NCI-H2196 treated with DMSO at 0.1 percent for 48 hours (cell line): Measurements from ENCODE around the gene DPYD.

Source experiments
- DNase-seq: peaks from one replicate; lab custom pipeline; 2025; ENCODE audit not compliant: unreplicated experiment; lab: John Stamatoyannopoulos, UW

DPYD gene

DNA sequence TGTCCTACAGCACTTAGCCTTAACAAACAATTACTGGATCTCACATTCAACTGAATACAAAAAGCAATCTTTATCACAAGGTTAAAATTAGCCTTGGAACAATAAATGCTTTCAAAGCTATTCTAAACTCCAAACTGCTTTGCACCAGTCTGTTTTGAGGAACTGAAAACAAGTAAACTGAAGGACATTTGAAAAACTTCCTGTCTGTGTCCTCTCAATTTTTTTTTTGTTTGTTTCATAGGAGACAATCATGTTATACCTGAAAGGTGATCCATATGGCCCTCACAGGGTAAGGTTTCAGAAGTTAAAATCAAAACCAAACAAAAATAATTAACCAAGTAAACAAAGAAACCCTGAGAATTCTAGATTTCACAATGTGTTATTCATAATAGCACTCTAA, 459.1 kb downstream of the DPYD start:
- no peak for DNase-seq

DNA sequence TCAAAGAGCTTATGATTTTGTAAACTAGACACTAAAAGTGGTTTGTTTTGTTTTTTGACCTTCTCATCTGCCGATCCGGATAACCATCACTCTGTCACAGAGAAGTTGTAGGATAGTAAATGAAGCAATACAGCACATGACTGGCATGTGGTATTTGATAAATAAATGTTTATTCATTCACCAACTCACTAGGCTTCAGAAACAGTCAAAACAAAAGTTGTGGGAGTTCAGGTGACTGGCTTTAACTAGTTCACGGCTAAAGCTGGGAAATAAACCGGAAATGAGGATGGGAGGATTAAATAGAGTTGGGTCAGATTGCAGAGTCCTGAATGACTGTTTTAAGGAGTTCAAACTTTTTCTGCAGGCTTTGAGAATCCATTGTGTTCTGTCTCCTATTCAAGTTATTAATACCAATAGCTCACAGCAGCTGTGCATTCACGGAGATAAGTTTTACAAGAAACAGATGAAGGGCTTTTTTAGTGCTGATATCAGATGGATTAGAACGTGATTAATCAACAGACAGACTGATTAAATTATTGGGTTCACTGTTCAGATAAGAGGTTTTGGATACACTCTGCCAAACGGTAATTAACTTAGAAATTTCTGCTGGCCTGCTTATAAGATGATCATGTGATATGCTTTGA, 463.3 kb downstream of the DPYD start:
- DNase-seq = no peak

- DNase-seq = no peak
These were observed 468.9 kb downstream of the DPYD start for GRCh38 chr1:97451944-97452343.

GRCh38 chr1:97451046-97451826, 469.6 kb downstream of the DPYD start:
- DNase-seq = no peak

GRCh38 chr1:97441966-97442365, 478.9 kb downstream of the DPYD start:
- DNase-seq = no peak

GRCh38 chr1:97433824-97434177, 487.0 kb downstream of the DPYD start:
- DNase-seq = no peak

DNA sequence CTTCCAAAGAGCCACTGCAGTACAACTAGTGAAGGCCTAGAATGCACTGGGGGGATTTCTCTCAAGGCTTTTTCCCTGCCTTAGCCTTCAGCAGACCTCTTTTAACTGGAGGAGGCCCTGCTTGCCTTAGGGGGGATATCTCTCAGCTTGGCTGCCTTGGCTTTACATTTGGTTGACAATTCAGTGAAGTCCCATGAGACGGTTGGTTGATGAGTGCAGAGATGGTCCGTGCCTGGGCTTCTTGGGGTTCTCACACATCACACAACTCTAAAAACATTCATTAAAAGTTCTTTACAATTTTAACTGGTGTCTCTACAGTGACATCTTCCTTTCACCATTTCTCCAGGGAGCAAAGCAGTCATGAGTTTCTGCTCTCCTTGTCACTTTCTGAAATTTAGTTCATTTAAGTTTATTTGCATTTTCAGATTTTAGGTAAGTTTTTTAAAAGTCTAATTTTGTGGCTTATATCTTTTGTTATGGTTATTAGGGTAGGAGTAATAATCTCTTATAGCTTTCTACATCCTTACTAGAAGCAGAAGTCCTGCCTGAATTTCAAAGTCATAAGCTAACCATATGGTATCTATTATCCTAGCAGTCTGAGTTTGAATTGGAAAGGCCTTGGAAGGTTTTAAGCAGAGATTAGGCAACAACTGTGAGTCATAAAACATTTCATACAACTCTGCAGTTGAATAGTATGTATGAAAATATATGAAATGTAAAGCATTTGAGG, 487.6 kb downstream of the DPYD start:
- DNase-seq = no peak

- DNase-seq = no peak
These were observed 493.5 kb downstream of the DPYD start for GRCh38 chr1:97427371-97427770.

GRCh38 chr1:97424209-97424608, 496.6 kb downstream of the DPYD start:
- DNase-seq = no peak

GRCh38 chr1:97423403-97423802, 497.4 kb downstream of the DPYD start:
- DNase-seq = no peak

DNA sequence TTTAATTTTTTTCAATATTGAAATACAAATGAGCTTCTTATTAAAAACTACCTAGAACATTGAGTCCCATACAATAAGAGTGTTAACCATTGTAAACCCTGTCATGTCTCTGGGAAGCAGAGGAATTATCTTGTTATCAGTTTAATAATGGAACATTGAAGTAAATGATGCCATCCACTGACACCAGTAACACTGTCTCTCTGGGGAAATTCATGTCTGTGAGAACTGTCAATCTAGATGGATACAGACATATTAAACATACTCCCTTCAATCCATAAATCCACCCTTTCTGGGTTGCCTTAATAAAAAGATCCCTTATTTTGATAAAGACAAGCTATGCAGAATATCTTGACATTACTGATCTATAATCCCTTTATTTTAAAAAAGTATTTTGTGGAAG, 503.2 kb downstream of the DPYD start:
- DNase-seq = no peak

- DNase-seq = no peak
These were observed 506.0 kb downstream of the DPYD start for GRCh38 chr1:97414682-97415312.

DNA sequence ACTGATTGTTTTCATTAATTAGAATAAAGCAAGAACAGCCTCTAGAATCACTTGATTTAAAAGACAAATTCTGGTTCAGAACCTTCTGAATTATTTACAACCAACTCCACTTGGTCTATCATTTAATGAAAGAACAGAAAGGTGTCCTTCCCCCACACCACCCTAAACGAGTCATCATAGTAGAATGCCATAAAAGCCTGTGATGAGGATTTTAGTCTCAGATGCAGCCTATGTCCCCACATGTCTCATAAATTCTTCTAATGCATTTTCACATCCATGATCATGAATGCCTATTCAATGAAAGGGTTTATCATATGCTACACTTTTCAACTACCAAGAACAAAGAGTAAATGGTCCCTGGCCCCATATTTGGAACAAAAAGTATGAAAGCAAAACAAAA, 508.1 kb downstream of the DPYD start:
- no peak for DNase-seq

- DNase-seq = no peak
These were observed 508.7 kb downstream of the DPYD start for GRCh38 chr1:97412166-97412565.

GRCh38 chr1:97396463-97396862, 524.4 kb downstream of the DPYD start:
- no peak for DNase-seq

DNA sequence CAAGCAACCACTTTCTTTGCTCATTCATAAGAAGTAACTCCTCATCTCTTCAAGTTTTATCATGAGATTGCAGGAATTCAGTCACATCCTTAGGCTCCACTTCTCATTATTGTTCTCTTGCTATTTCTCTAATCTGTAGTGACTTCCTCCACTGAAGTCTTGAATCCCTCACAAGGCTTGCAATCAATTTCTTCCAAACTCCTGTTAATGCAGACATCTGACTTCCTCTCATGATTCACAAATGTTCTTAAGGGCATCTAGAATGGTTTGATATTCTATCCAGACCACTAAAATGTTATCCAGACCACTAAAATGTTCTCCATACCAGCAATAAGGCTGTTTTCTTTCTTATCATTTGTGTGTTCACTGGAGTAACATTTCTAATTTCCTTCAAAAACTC, 528.1 kb downstream of the DPYD start:
- no peak for DNase-seq

GRCh38 chr1:97385536-97386277, 535.1 kb downstream of the DPYD start:
- no peak for DNase-seq

DNA sequence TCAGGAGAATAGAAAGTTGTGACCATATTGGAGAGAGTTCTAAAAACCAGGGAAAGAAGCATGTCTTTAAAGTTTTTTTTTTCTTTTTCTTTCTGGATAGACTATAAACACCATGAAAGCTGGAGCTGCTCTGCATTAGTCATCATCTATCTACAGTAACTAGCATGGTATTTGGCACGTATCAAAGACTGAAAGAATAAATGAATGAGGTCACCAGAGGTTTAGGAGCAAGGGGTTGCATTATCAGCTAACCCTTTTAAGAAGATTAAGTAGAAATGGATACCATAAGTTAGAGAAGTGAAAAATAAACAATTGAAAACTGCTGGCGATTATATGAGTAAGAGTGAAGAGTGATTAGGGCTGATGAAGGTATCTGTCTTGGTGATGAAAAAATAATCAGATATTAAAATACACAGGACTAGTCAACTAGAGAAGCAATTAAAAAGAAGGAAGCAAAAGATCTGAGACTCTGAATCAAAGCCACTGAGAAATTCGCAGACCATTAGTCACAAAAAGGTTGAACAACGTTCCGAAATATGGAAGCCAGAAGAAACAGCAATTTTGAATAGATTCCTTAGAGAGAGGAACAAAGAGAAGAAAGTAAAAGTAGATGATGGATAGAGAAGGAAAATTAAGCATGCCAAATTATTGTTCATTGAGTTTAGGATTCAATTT, 536.4 kb downstream of the DPYD start:
- no peak for DNase-seq

- DNase-seq = no peak
These were observed 537.0 kb downstream of the DPYD start for GRCh38 chr1:97383797-97384196.

DNA sequence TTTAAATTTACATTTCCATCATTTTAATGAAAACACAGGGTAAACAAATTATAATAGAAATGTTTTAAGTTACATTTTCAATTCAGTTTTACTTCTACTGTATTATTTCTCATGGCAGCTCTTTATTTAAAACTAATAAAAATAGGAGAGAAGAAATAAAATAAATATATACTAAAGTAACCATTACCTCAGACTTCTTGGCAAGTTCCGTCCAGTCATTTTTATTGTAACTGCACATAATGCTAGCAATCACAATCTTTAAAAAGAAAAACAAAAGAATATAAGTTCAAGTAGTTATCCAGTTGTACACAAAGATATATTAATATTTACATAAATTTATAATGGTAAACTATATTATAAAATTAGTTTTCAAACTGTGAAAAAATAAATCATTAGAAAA, 538.6 kb downstream of the DPYD start:
- DNase-seq = no peak
